Muscle layer of colon (tissue), 2 donors: ENCODE measurements around the gene OLR1.
A peak's percentile ranks its signal among the peaks of the same experiment; 100 is the strongest.
"Not testable (repeated sequence)": the region's sequence is repeated elsewhere in the genome, so short reads cannot be mapped to it uniquely, and the experiment has no call there.

Source experiments
- H3K27ac ChIP-seq: one replicate; pipeline ENCODE4 v1.7.0; 2013; ENCODE audit warnings: low read depth, mild to moderate bottlenecking, low read length, moderate library complexity
- H3K27me3 ChIP-seq, 2 donors: one replicate each; pipeline ENCODE4 v1.7.0; 2013; ENCODE audit warnings: low read length in 2 of 2, mild to moderate bottlenecking in 2 of 2; ENCODE audit not compliant: insufficient read depth in 2 of 2, control insufficient read depth in 1 of 2
- H3K36me3 ChIP-seq: one replicate; pipeline ENCODE4 v1.7.0; 2013; ENCODE audit warnings: mild to moderate bottlenecking, low read length; ENCODE audit not compliant: insufficient read depth
- H3K4me1 ChIP-seq: one replicate; pipeline ENCODE4 v1.7.0; 2013; ENCODE audit warnings: mild to moderate bottlenecking, low read length; ENCODE audit not compliant: insufficient read depth
- H3K4me3 ChIP-seq, 2 donors: one replicate each; pipeline ENCODE4 v1.7.0; 2013; ENCODE audit warnings: low read length in 2 of 2, low read depth in 1 of 2, mild to moderate bottlenecking in 1 of 2, moderate library complexity in 1 of 2
- H3K9ac ChIP-seq: one replicate; pipeline ENCODE4 v1.7.0; 2013; ENCODE audit warnings: low read length
- H3K9me3 ChIP-seq: one replicate; pipeline ENCODE4 v1.7.0; 2013; ENCODE audit warnings: mild to moderate bottlenecking, low read length
- donor health status: abdominal sarcoma.
- donor health status: Adenocarcinoma of cecum.

The OLR1 gene

DNA sequence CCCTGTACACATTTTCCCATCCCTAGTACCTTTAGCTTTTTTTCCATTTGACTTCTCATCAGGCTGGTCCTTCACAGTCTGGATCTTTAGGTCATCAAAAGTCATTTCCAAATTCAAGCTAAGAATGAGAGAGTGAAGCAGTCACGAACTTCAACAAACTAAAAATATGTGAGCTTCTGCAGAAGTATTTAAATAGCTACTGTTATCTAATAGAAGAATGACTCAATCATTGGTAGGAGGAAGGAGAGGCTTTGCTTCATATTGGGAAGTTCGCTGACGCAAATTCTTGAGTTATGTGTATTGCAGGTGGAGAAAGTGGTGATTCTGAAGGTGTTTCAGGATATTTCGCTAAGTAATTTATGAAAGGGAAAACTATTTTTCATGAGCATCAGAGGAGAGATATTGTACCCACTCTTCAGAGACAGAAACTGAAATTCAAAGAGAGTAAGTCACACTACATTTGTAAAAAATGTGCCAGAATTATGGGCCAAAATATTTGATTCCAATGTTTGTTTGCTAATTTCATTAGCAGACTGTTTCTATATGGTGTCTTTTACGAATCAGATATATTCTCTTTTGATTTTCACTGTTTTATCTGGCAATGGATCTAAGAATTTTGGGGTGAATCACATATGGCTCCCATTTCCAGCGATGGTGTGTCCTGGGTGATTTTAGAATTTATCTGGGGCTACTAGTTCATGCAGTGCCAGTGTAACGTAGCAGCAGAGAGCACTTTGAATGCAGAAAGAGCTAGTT is at the start of gene OLR1:
OLR1 (minus strand) TSS at position 160 of the 756 bp plus-strand sequence; CDS start at position 105, 55 bp downstream.
- H3K9me3 ChIP-seq = no peaks in the 10 kb centered on the region
- no peak within 1 kb of the TSS for H3K27ac ChIP-seq
- H3K9ac ChIP-seq = no peak within 1 kb of the TSS
- no peaks in the 10 kb centered on the region for H3K4me1 ChIP-seq
- no peaks in the 10 kb centered on the region for H3K36me3 ChIP-seq
- H3K27me3 ChIP-seq = peaks cover 0 to 4% of the 10 kb centered on the region in 2 donors
- H3K4me3 ChIP-seq = no peak within 1 kb of the TSS

DNA sequence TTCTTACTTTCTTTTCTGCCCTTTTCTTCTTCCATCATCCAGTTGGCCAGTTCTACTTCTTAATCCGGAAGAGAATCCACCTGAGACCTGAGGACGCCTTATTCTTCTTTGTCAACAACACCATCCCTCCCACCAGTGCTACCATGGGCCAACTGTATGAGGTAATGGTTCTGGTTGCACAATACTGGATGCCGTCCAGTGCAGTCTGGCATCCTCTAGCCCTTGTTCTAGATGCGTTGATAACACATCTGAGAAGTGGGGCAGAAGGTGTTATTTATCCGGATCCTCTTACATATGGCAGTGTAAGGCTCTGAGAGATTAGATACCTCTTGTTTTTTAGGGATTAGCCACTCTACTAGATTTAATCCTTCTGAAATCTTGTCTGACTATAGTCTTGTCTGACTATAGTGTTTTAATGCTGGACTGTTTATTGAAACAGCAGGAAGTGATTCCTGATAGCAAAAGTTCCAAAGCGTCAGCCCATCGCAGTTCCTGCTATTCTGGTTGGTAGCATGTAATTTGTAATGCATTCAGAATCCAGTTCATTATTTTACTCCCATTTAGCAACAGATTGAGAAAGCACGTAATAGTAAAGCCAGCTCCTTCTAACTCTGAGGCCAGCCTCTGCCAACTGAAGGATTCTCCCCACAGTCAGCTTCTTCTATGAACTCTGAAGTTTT is 48.6 kb upstream of the OLR1 start:
- Histone ChIP-seq H3K9me3 (no peaks in the 10 kb centered on the region), H3K27me3 (no peaks in the 10 kb centered on the region), H3K27ac (no peak overlapping the region), H3K4me3 (no peak overlapping the region), H3K36me3 (peaks cover 56% of the 10 kb centered on the region), H3K9ac (no peak overlapping the region), H3K4me1 (peaks cover 7% of the 10 kb centered on the region)

DNA sequence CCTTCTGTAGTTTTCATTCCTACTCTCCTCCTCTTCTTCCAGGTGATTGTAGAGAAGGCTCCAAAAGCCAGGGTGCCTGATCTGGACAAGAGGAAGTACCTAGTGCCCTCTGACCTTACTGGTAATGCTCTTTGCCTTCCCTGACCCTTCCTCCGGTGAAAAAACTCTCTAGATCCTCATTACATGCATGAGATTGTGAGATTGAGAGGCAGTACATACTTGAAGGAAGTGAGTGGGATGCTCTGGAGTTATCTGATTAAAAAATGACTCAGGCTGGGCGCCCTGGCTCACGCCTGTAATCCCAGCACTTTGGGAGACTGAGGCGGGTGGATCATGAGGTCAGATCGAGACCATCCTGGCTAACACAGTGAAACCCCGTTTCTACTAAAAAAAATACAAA is 46.1 kb upstream of the OLR1 start:
- peaks cover 15% of the 10 kb centered on the region for H3K4me1 ChIP-seq
- H3K27ac ChIP-seq = no peak overlapping the region
- peaks cover 46% of the 10 kb centered on the region for H3K36me3 ChIP-seq
- H3K9ac ChIP-seq = no peak overlapping the region
- H3K27me3 ChIP-seq = no peaks in the 10 kb centered on the region
- no peaks in the 10 kb centered on the region for H3K9me3 ChIP-seq
- H3K4me3 ChIP-seq = no peak overlapping the region

DNA sequence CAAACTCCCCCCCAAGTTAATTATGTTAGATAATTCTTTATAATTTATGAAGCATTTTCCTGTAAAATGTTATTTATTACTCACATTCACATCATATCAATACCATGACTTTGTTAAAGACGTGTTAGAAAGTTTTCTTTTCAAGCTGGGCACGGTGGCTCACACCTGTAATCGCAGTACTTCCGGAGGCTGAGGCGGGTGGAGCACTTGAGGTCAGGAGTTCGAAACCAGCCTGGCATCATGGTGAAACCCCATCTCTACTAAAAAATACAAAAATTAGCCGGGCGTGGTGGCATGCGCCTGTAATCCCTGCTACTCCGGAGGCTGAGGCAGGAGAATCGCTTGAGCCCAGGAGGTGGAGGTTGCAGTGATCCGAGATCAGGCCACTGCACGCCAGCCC is 44.0 kb upstream of the OLR1 start:
- not testable (repeated sequence) for H3K27ac ChIP-seq, H3K9ac ChIP-seq

GRCh38 chr12:10215436-10215835 is 43.5 kb upstream of the OLR1 start:
- no peaks in the 10 kb centered on the region for H3K9me3 ChIP-seq
- no peak overlapping the region for H3K4me3 ChIP-seq
- H3K4me1 ChIP-seq = peaks cover 14% of the 10 kb centered on the region
- H3K27ac ChIP-seq = peak overlapping the region; percentile 52
- peaks cover 20% of the 10 kb centered on the region for H3K36me3 ChIP-seq
- H3K9ac ChIP-seq = no peak overlapping the region
- H3K27me3 ChIP-seq = no peaks in the 10 kb centered on the region

More for the DNA sequence above, 44.0 kb upstream of the OLR1 start:
- peaks cover 26% of the 10 kb centered on the region for H3K36me3 ChIP-seq
- not testable (repeated sequence) for H3K4me3 ChIP-seq, H3K9me3 ChIP-seq, H3K27me3 ChIP-seq
- H3K4me1 ChIP-seq = peaks cover 15% of the 10 kb centered on the region

- Histone ChIP-seq H3K36me3 (peaks cover 15% of the 10 kb centered on the region), H3K27ac (no peak overlapping the region), H3K9ac (peak overlapping the region; percentile 98), H3K27me3 (no peaks in the 10 kb centered on the region), H3K4me3 (peak overlapping the region in 1 of 2 donors; percentile 99), H3K9me3 (no peaks in the 10 kb centered on the region), H3K4me1 (peaks cover 9% of the 10 kb centered on the region)
Measured at GRCh38 chr12:10214895-10215267, 42.9 kb upstream of the OLR1 start.

DNA sequence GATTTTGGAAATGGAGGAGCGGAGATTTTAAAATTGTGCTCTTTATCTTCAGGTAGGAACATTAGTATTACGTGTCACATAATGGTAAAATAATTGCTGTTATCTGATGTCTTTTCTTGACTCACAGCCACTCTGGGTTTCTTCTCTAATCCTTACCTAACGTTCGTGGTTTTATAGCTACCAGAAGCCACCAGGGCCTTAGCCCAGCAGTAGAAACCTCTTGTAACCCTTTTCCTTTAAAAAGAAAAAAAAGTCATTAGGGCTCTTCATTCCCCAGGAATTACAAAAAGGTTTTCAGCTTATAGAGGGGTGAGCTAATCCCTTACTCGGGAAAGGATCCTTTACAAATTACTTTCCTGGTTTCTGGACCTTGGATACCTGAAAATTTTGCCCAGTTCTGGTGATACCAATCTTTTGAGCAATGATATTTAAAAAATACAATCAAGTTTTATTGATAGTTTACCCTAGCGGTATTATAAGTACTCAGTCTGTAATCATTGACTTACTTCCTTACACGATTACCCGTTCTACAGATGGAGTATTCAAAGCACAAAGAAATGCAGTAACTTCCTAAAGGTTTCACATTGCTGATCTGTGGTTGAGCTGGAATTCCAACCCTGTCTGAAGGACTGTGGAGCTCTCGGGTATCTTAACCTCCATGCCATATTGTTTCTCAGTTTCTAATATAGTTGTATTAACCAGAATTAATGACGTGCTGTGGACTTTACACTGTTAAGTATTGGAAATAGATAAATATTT is 42.4 kb upstream of the OLR1 start:
- H3K27ac ChIP-seq = peak overlapping the region; percentile 96
- peak overlapping the region; percentile 98 for H3K9ac ChIP-seq
- peak overlapping the region; percentile 77 to 99 for H3K4me3 ChIP-seq

GRCh38 chr12:10213168-10214135 is 41.5 kb upstream of the OLR1 start:
- H3K4me3 ChIP-seq = peak overlapping the region; percentile 77 to 99
- H3K9ac ChIP-seq = peak overlapping the region; percentile 98
- peaks cover 10% of the 10 kb centered on the region for H3K36me3 ChIP-seq
- peaks cover 9% of the 10 kb centered on the region for H3K4me1 ChIP-seq
- no peaks in the 10 kb centered on the region for H3K27me3 ChIP-seq
- peak overlapping the region; percentile 96 for H3K27ac ChIP-seq
- no peaks in the 10 kb centered on the region for H3K9me3 ChIP-seq

More for the DNA sequence above, 42.4 kb upstream of the OLR1 start:
- Histone ChIP-seq H3K9me3 (no peaks in the 10 kb centered on the region), H3K27me3 (no peaks in the 10 kb centered on the region), H3K36me3 (peaks cover 10% of the 10 kb centered on the region), H3K4me1 (peaks cover 9% of the 10 kb centered on the region)

DNA sequence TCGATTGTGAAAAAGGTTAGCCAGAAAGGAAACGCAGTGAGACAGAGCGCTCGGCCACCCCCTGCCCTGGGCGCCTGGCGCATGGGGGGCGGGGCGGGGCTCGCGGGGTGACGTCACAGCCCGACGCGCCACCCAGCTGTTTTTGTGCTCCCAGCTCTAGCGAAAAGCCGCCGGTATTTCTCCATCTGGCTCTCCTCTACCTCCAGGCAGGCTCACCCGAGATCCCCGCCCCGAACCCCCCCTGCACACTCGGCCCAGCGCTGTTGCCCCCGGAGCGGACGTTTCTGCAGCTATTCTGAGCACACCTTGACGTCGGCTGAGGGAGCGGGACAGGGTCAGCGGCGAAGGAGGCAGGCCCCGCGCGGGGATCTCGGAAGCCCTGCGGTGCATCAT is 40.8 kb upstream of the OLR1 start, which contains the start of gene GABARAPL1:
GABARAPL1 (plus strand) TSS at position 139 of the 393 bp plus-strand sequence; CDS start at position 392, 253 bp downstream.
- no peaks in the 10 kb centered on the region for H3K9me3 ChIP-seq

GRCh38 chr12:10211940-10212738 is 40.2 kb upstream of the OLR1 start:
- Histone ChIP-seq H3K4me1 (peaks cover 9% of the 10 kb centered on the region), H3K9ac (peak overlapping the region; percentile 98), H3K27ac (peak overlapping the region; percentile 96), H3K9me3 (no peaks in the 10 kb centered on the region), H3K27me3 (no peaks in the 10 kb centered on the region), H3K4me3 (peak overlapping the region; percentile 77 to 99), H3K36me3 (peaks cover 1% of the 10 kb centered on the region)

More for the DNA sequence above, 40.8 kb upstream of the OLR1 start, which contains the start of gene GABARAPL1:
- no peaks in the 10 kb centered on the region for H3K27me3 ChIP-seq
- H3K27ac ChIP-seq = peak within 1 kb of the TSS; percentile 96
- peak within 1 kb of the TSS; percentile 77 to 99 for H3K4me3 ChIP-seq
- H3K36me3 ChIP-seq = peaks cover 5% of the 10 kb centered on the region
- H3K4me1 ChIP-seq = peaks cover 9% of the 10 kb centered on the region
- H3K9ac ChIP-seq = peak within 1 kb of the TSS; percentile 98
